HepG2 (cell line): ENCODE results near the gene NOP56. TPM values are rescaled to one million over a fixed set of nuclear protein-coding genes. Genes with fewer than 3 reads are reported as not detected.

ENCODE experiments used
- AGO1 ChIP-seq: fragments of 200-400 bp; formaldehyde crosslinking; IDR thresholded peaks from 2 replicates; pipeline ENCODE4 v1.6.1; 2017; ENCODE audit warnings: mild to moderate bottlenecking, low read depth, low read length, moderate library complexity; ENCODE audit not compliant: poor library complexity, severe bottlenecking
- ARID3A ChIP-seq: IDR thresholded peaks from 2 replicates; pipeline ENCODE4 v1.6.1; 2012; ENCODE audit warnings: low read depth, low read length, improper control_type of control experiment
- CENPX ChIP-seq: sonication (generic); formaldehyde crosslinking; IDR thresholded peaks from 2 replicates; pipeline ENCODE4 v1.9.0; 2021; ENCODE audit warnings: mild to moderate bottlenecking, missing genetic modification reagents, moderate library complexity
- CSRNP1 ChIP-seq: sonication (generic); formaldehyde crosslinking; IDR thresholded peaks from 2 replicates; pipeline ENCODE4 v1.8.1; 2023; ENCODE audit warnings: mild to moderate bottlenecking, missing genetic modification reagents
- HMGXB4 ChIP-seq, 2 experiments: sonication (generic) in 1 of 2; formaldehyde crosslinking in 1 of 2; IDR thresholded peaks; 2 replicates each; pipeline versions ENCODE4 v1.4.0 to v1.6.1; 2018 to 2020; ENCODE audit warnings: missing genetic modification reagents in 2 of 2, borderline replicate concordance in 1 of 2, low read depth in 1 of 2, mild to moderate bottlenecking in 1 of 2, missing biosample characterization in 1 of 2
- HNRNPLL ChIP-seq: fragments of 200-400 bp; formaldehyde crosslinking; IDR thresholded peaks from 2 replicates; pipeline ENCODE4 v1.6.1; 2017; ENCODE audit warnings: mild to moderate bottlenecking, low read depth, low read length; ENCODE audit not compliant: poor library complexity, severe bottlenecking
- PAF1 ChIP-seq: IDR thresholded peaks from 2 replicates; pipeline ENCODE4 v1.6.1; 2016; ENCODE audit warnings: missing genetic modification reagents, missing compliant biosample characterization
- TBX3 ChIP-seq: fragments of 450-650 bp; IDR thresholded peaks from 2 replicates; pipeline ENCODE4 v1.6.1; 2017; ENCODE audit warnings: antibody characterized with exemption, mild to moderate bottlenecking, inconsistent platforms, borderline replicate concordance
- TGIF2 ChIP-seq: IDR thresholded peaks from 2 replicates; pipeline ENCODE4 v1.6.1; 2016; ENCODE audit warnings: control low read depth, missing compliant biosample characterization
- ZKSCAN5 ChIP-seq: sonication (generic); formaldehyde crosslinking; IDR thresholded peaks from 2 replicates; pipeline ENCODE4 v1.5.1; 2020; ENCODE audit warnings: mild to moderate bottlenecking, missing genetic modification reagents
- ZNF143 ChIP-seq: sonication (generic); formaldehyde crosslinking; IDR thresholded peaks from 2 replicates; pipeline ENCODE4 v1.4.0; 2020; ENCODE audit warnings: missing genetic modification reagents
- ZNF841 ChIP-seq: sonication (generic); formaldehyde crosslinking; IDR thresholded peaks from 2 replicates; pipeline ENCODE4 v1.8.1; 2023; ENCODE audit warnings: missing genetic modification reagents, borderline replicate concordance
- ZNF891 ChIP-seq: sonication (generic); formaldehyde crosslinking; IDR thresholded peaks from 2 replicates; pipeline ENCODE4 v1.5.0; 2020; ENCODE audit warnings: mild to moderate bottlenecking, missing genetic modification reagents
- polyA plus RNA-seq, 8 experiments: library from polyadenylated mRNA; depleted of rRNA in 3 of 8; stranded (reverse) in 7 of 8; unstranded in 1 of 8; fragments of >200 nt; fragmentation: Illumina TruSeq in 4 of 8; extraction: Trizol in 4 of 8; gene quantifications; 2 replicates each; pipeline versions ENCODE4 v1.2.1 to v1.2.3, GENCODE V29; 2011 to 2016; ENCODE audit warnings: low read depth in 4 of 8, missing spikeins in 1 of 8, mixed read lengths in 1 of 8; ENCODE audit not compliant: insufficient read depth in 1 of 8
- total RNA-seq, 5 experiments: library from RNA; depleted of rRNA; stranded (reverse); fragments of >200 nt; fragmentation: Illumina TruSeq; extraction: Trizol; gene quantifications; 2 replicates each; pipeline ENCODE4 v1.2.3, GENCODE V29; 2016; ENCODE audit warnings: low read depth in 1 of 5
- TF ChIP-seq, protein P1 (sequence below): sonication (generic); formaldehyde crosslinking; IDR thresholded peaks from 2 replicates; pipeline ENCODE4 v1.5.0; 2020; ENCODE audit warnings: missing genetic modification reagents, mild to moderate bottlenecking, borderline replicate concordance
- TF ChIP-seq, protein P2 (sequence below): sonication (generic); formaldehyde crosslinking; IDR thresholded peaks from 2 replicates; pipeline ENCODE4 v1.4.0; 2020; ENCODE audit warnings: mild to moderate bottlenecking, missing genetic modification reagents
- TF ChIP-seq, protein P3 (sequence below): sonication (generic); formaldehyde crosslinking; IDR thresholded peaks from 2 replicates; pipeline ENCODE4 v1.8.0; 2022; ENCODE audit warnings: missing genetic modification reagents, mild to moderate bottlenecking, moderate library complexity, borderline replicate concordance

The NOP56 gene
- total and polyA plus RNA-seq, 2 of the 13 experiments (the other 11 are each of a cell fraction or from before 2014, with no cell fraction given) = 369 to 1,116 TPM

GRCh38 chr20:2658414-2659354 is 6.3 kb downstream of the NOP56 start (continued):
- TF ChIP-seq ARID3A = no peak
- no peak for TF ChIP-seq ZKSCAN5 (CRISPR knock-in tag)
- no peak for TF ChIP-seq TBX3
- peak; percentile 98 for TF ChIP-seq PAF1 (CRISPR knock-in tag)
- TF ChIP-seq AGO1 = peak; percentile 85
- TF ChIP-seq, protein P1, sequence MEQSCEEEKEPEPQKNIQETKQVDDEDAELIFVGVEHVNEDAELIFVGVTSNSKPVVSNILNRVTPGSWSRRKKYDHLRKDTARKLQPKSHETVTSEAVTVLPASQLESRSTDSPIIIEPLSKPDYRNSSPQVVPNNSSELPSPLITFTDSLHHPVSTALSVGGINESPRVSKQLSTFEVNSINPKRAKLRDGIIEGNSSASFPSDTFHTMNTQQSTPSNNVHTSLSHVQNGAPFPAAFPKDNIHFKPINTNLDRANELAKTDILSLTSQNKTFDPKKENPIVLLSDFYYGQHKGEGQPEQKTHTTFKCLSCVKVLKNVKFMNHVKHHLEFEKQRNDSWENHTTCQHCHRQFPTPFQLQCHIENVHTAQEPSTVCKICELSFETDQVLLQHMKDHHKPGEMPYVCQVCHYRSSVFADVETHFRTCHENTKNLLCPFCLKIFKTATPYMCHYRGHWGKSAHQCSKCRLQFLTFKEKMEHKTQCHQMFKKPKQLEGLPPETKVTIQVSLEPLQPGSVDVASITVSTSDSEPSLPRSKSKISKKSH (CRISPR knock-in tag) = peak; percentile 76; the same call in 1 of the 2 replicates
- no peak for TF ChIP-seq TGIF2
- TF ChIP-seq HNRNPLL = no peak
- no peak for TF ChIP-seq CENPX
- no peak for TF ChIP-seq CSRNP1 (CRISPR knock-in tag)
- TF ChIP-seq ZNF841 (CRISPR knock-in tag) = 0 out of 2 replicates have a peak, but pooled peaks have one; percentile 69
- TF ChIP-seq, protein P2, sequence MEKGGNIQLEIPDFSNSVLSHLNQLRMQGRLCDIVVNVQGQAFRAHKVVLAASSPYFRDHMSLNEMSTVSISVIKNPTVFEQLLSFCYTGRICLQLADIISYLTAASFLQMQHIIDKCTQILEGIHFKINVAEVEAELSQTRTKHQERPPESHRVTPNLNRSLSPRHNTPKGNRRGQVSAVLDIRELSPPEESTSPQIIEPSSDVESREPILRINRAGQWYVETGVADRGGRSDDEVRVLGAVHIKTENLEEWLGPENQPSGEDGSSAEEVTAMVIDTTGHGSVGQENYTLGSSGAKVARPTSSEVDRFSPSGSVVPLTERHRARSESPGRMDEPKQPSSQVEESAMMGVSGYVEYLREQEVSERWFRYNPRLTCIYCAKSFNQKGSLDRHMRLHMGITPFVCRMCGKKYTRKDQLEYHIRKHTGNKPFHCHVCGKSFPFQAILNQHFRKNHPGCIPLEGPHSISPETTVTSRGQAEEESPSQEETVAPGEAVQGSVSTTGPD (CRISPR knock-in tag) = no peak
- TF ChIP-seq HMGXB4 (CRISPR knock-in tag; IDR thresholded peaks at IDR 0.05; ENCODE audit: borderline replicate concordance in 1 of 2, low read depth in 1 of 2) = no peak
- TF ChIP-seq, protein P3, sequence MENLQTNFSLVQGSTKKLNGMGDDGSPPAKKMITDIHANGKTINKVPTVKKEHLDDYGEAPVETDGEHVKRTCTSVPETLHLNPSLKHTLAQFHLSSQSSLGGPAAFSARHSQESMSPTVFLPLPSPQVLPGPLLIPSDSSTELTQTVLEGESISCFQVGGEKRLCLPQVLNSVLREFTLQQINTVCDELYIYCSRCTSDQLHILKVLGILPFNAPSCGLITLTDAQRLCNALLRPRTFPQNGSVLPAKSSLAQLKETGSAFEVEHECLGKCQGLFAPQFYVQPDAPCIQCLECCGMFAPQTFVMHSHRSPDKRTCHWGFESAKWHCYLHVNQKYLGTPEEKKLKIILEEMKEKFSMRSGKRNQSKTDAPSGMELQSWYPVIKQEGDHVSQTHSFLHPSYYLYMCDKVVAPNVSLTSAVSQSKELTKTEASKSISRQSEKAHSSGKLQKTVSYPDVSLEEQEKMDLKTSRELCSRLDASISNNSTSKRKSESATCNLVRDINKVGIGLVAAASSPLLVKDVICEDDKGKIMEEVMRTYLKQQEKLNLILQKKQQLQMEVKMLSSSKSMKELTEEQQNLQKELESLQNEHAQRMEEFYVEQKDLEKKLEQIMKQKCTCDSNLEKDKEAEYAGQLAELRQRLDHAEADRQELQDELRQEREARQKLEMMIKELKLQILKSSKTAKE = no peak
- peak; percentile 4 for TF ChIP-seq ZNF143
- TF ChIP-seq ZNF891 (CRISPR knock-in tag) = peak; percentile 72; the same call in 1 of the 2 replicates
